CD4-positive, alpha-beta memory T cell (primary cell): ENCODE measurements around the gene KDM1B. TPM values are rescaled to one million over a fixed set of nuclear protein-coding genes. Genes with fewer than 3 reads are reported as not detected.

Experiments used
- CTCF ChIA-PET: fragments of 350-600 bp; sonication (Branson Sonifier 250); formaldehyde crosslinking; loops from one replicate; lab custom pipeline; 2021; ENCODE audit warnings: inconsistent platforms; ENCODE audit not compliant: partially characterized antibody; lab: Charles Lee
- POLR2A ChIA-PET: fragments of 350-600 bp; sonication (Branson Sonifier 250); formaldehyde crosslinking; loops from one replicate; lab custom pipeline; 2021; ENCODE audit not compliant: partially characterized antibody; lab: Charles Lee
- DNase-seq, 5 donors: peaks; one replicate each; pipeline versions ENCODE4 v3.0.0 to v3.0.0-alpha.2; 2020 to 2022; ENCODE audit warnings: mixed read lengths in 1 of 5
- H3K27ac ChIP-seq: one replicate; pipeline ENCODE4 v1.7.0; 2013; ENCODE audit warnings: low read depth, low read length
- H3K27me3 ChIP-seq: 2 replicates; pipeline ENCODE4 v1.7.0; 2013; ENCODE audit warnings: mild to moderate bottlenecking, low read length, moderate library complexity; ENCODE audit not compliant: insufficient read depth
- H3K36me3 ChIP-seq: 2 replicates; pipeline ENCODE4 v1.7.0; 2013; ENCODE audit warnings: mild to moderate bottlenecking, low read length, moderate library complexity; ENCODE audit not compliant: insufficient read depth
- H3K4me1 ChIP-seq: 2 replicates; pipeline ENCODE4 v1.7.0; 2013; ENCODE audit warnings: mild to moderate bottlenecking, low read length, moderate library complexity; ENCODE audit not compliant: insufficient read depth
- H3K4me3 ChIP-seq, 2 donors: one replicate each; pipeline ENCODE4 v1.7.0; 2013; ENCODE audit warnings: low read length in 2 of 2, mild to moderate bottlenecking in 1 of 2
- H3K9me3 ChIP-seq, 2 donors: one replicate each; pipeline ENCODE4 v1.7.0; 2013; ENCODE audit warnings: low read length in 2 of 2, control low read depth in 1 of 2; ENCODE audit not compliant: control insufficient read depth in 1 of 2
- H3K27ac Mint-ChIP-seq, 7 donors: one replicate each; pipeline ENCODE4 v1.8.0; 2020 to 2021; ENCODE audit warnings: mixed read lengths in 7 of 7, mild to moderate bottlenecking in 6 of 7, inconsistent platforms in 3 of 7, moderate library complexity in 3 of 7
- H3K27me3 Mint-ChIP-seq, 2 donors: one replicate each; pipeline ENCODE4 v1.8.0; 2020 to 2021; ENCODE audit warnings: mixed read lengths in 2 of 2
- H3K36me3 Mint-ChIP-seq, 2 donors: one replicate each; pipeline ENCODE4 v1.8.0; 2020 to 2021; ENCODE audit warnings: mixed read lengths in 2 of 2, inconsistent platforms in 1 of 2, mild to moderate bottlenecking in 1 of 2
- H3K4me1 Mint-ChIP-seq, 4 donors: one replicate each; pipeline ENCODE4 v1.8.0; 2020 to 2021; ENCODE audit warnings: mixed read lengths in 4 of 4, mild to moderate bottlenecking in 1 of 4
- H3K4me3 Mint-ChIP-seq, 8 donors: one replicate each; pipeline ENCODE4 v1.8.0; 2020 to 2021; ENCODE audit warnings: mixed read lengths in 8 of 8, mild to moderate bottlenecking in 7 of 8, moderate library complexity in 6 of 8, inconsistent platforms in 3 of 8
- H3K9me3 Mint-ChIP-seq, 8 donors: one replicate each; pipeline ENCODE4 v1.8.0; 2020 to 2021; ENCODE audit warnings: mixed read lengths in 8 of 8, mild to moderate bottlenecking in 5 of 8, inconsistent platforms in 3 of 8, moderate library complexity in 1 of 8
- intact Hi-C: fragments of 100-400 bp; cut with micrococcal nuclease; formaldehyde crosslinking; loops from one replicate; pipeline ENCODE4 v1.15.1; 2023
- polyA plus RNA-seq, 2 donors: library from polyadenylated mRNA; unstranded; fragments of 300-500 nt; fragmentation: Illumina TruSeq; gene quantifications; one replicate each; pipeline ENCODE4 v1.2.3, GENCODE V29; 2021
- total RNA-seq, 2 experiments: library from RNA; stranded (reverse); gene quantifications; one replicate each; pipeline ENCODE4 v1.2.3, GENCODE V29; 2021

KDM1B gene
- total and polyA plus RNA-seq, 4 experiments from 2014 or later: 0.45 to 12.3 (median 6.5) TPM

- H3K4me1 Mint-ChIP-seq: peaks cover 39 to 63% (median 51%) of the 10 kb centered on the region in 4 donors
- H3K27me3 ChIP-seq: no peaks in the 10 kb centered on the region
- peaks cover 28% of the 10 kb centered on the region for H3K4me1 ChIP-seq
- no peak overlapping the region for H3K4me3 Mint-ChIP-seq
- H3K27ac ChIP-seq: no peak overlapping the region
- POLR2A ChIA-PET: no interaction called here
- H3K9me3 ChIP-seq: no peaks in the 10 kb centered on the region
- no peaks in the 10 kb centered on the region for H3K27me3 Mint-ChIP-seq
- H3K36me3 ChIP-seq: peaks cover 24% of the 10 kb centered on the region
- no peak for DNase-seq
- intact Hi-C loops: no loop called here
- peak overlapping the region in 2 of 7 donors; percentile 23 to 77 for H3K27ac Mint-ChIP-seq
- CTCF ChIA-PET: no interaction called here
- H3K36me3 Mint-ChIP-seq: peaks cover 66 to 84% of the 10 kb centered on the region in 2 donors
- H3K4me3 ChIP-seq: no peak overlapping the region
- H3K9me3 Mint-ChIP-seq: peaks cover 0 to 4% (median 0%) of the 10 kb centered on the region in 8 donors
Measured at GRCh38 chr6:18244251-18244650, 89.0 kb downstream of the KDM1B start.

GRCh38 chr6:18245079-18245478 is 89.9 kb downstream of the KDM1B start:
- H3K27ac Mint-ChIP-seq: peak overlapping the region in 5 of 7 donors; percentile 29 to 79 (median 66)
- Histone ChIP-seq H3K36me3 (peaks cover 25% of the 10 kb centered on the region), H3K27ac (no peak overlapping the region), H3K4me1 (peaks cover 28% of the 10 kb centered on the region), H3K9me3 (no peaks in the 10 kb centered on the region), H3K27me3 (no peaks in the 10 kb centered on the region), H3K4me3 (no peak overlapping the region)
- CTCF ChIA-PET: no interaction called here
- no peak overlapping the region for H3K4me3 Mint-ChIP-seq
- no peak for DNase-seq
- peaks cover 40 to 69% (median 54%) of the 10 kb centered on the region in 4 donors for H3K4me1 Mint-ChIP-seq
- peaks cover 0 to 4% (median 0%) of the 10 kb centered on the region in 8 donors for H3K9me3 Mint-ChIP-seq
- intact Hi-C loops: no loop called here
- no peaks in the 10 kb centered on the region for H3K27me3 Mint-ChIP-seq
- POLR2A ChIA-PET: no interaction called here
- peaks cover 68 to 86% of the 10 kb centered on the region in 2 donors for H3K36me3 Mint-ChIP-seq

- ChIA-PET POLR2A (no interaction called here), CTCF (no interaction called here)
- intact Hi-C loops: no loop called here
- Histone ChIP-seq H3K36me3 (peaks cover 25% of the 10 kb centered on the region), H3K27ac (no peak overlapping the region), H3K4me3 (no peak overlapping the region), H3K4me1 (peaks cover 28% of the 10 kb centered on the region), H3K9me3 (no peaks in the 10 kb centered on the region), H3K27me3 (no peaks in the 10 kb centered on the region)
- Mint-ChIP-seq H3K27me3 (no peaks in the 10 kb centered on the region), H3K4me1 (peaks cover 40 to 66% (median 54%) of the 10 kb centered on the region in 4 donors), H3K27ac (peak overlapping the region in 6 of 7 donors; percentile 14 to 83 (median 72)), H3K9me3 (peaks cover 0 to 4% (median 0%) of the 10 kb centered on the region in 8 donors), H3K36me3 (peaks cover 68 to 86% of the 10 kb centered on the region in 2 donors), H3K4me3 (no peak overlapping the region)
- DNase-seq: peak; percentile 14 to 41 (median 18)
Measured at GRCh38 chr6:18245642-18246041, 90.4 kb downstream of the KDM1B start.

GRCh38 chr6:18246205-18246604 is 91.0 kb downstream of the KDM1B start:
- Mint-ChIP-seq H3K27ac (peak overlapping the region in 3 of 7 donors; percentile 26 to 83 (median 66)), H3K4me1 (peaks cover 36 to 63% (median 50%) of the 10 kb centered on the region in 4 donors), H3K9me3 (peaks cover 0 to 4% (median 0%) of the 10 kb centered on the region in 8 donors), H3K4me3 (no peak overlapping the region), H3K27me3 (no peaks in the 10 kb centered on the region), H3K36me3 (peaks cover 68 to 82% of the 10 kb centered on the region in 2 donors)
- CTCF ChIA-PET: no interaction called here
- no peak for DNase-seq
- POLR2A ChIA-PET: no interaction called here
- Histone ChIP-seq H3K9me3 (no peaks in the 10 kb centered on the region), H3K27me3 (no peaks in the 10 kb centered on the region), H3K4me1 (peaks cover 28% of the 10 kb centered on the region), H3K36me3 (peaks cover 25% of the 10 kb centered on the region), H3K27ac (no peak overlapping the region), H3K4me3 (no peak overlapping the region)
- intact Hi-C loops: no loop called here

GRCh38 chr6:18247002-18247401 is 91.8 kb downstream of the KDM1B start:
- intact Hi-C loops: no loop called here
- Mint-ChIP-seq H3K36me3 (peaks cover 75 to 82% of the 10 kb centered on the region in 2 donors), H3K4me3 (no peak overlapping the region), H3K4me1 (peaks cover 31 to 62% (median 49%) of the 10 kb centered on the region in 4 donors), H3K27ac (peak overlapping the region in 4 of 7 donors; percentile 3 to 62 (median 18)), H3K9me3 (peaks cover 0 to 4% (median 0%) of the 10 kb centered on the region in 8 donors), H3K27me3 (no peaks in the 10 kb centered on the region)
- H3K9me3 ChIP-seq: no peaks in the 10 kb centered on the region
- no peaks in the 10 kb centered on the region for H3K27me3 ChIP-seq
- ChIA-PET POLR2A (no interaction called here), CTCF (interaction anchor here (1.2 kb wide), 1 partner anchor 15 kb away, joined by 3 read pairs; no protein-coding TSS in a partner anchor)
- H3K27ac ChIP-seq: no peak overlapping the region
- peaks cover 25% of the 10 kb centered on the region for H3K36me3 ChIP-seq
- H3K4me1 ChIP-seq: peaks cover 23% of the 10 kb centered on the region
- no peak for DNase-seq
- no peak overlapping the region for H3K4me3 ChIP-seq

- peaks cover 19 to 48% (median 39%) of the 10 kb centered on the region in 4 donors for H3K4me1 Mint-ChIP-seq
- H3K36me3 ChIP-seq: peaks cover 19% of the 10 kb centered on the region
- CTCF ChIA-PET: no interaction called here
- intact Hi-C loops: no loop called here
- peak overlapping the region in 1 of 7 donors; percentile 22 for H3K27ac Mint-ChIP-seq
- H3K36me3 Mint-ChIP-seq: peaks cover 68 to 80% of the 10 kb centered on the region in 2 donors
- no peak overlapping the region for H3K4me3 Mint-ChIP-seq
- H3K9me3 ChIP-seq: no peaks in the 10 kb centered on the region
- H3K4me1 ChIP-seq: peaks cover 8% of the 10 kb centered on the region
- no peak overlapping the region for H3K4me3 ChIP-seq
- DNase-seq: no peak
- peaks cover 0 to 4% (median 0%) of the 10 kb centered on the region in 8 donors for H3K9me3 Mint-ChIP-seq
- POLR2A ChIA-PET: no interaction called here
- H3K27ac ChIP-seq: no peak overlapping the region
- H3K27me3 Mint-ChIP-seq: no peaks in the 10 kb centered on the region
- H3K27me3 ChIP-seq: no peaks in the 10 kb centered on the region
Measured at GRCh38 chr6:18248698-18249097, 93.5 kb downstream of the KDM1B start.

GRCh38 chr6:18249271-18249670 is 94.0 kb downstream of the KDM1B start:
- no peak overlapping the region for H3K27ac ChIP-seq
- H3K36me3 ChIP-seq: peaks cover 19% of the 10 kb centered on the region
- intact Hi-C loops: no loop called here
- DNase-seq: no peak
- no peaks in the 10 kb centered on the region for H3K27me3 Mint-ChIP-seq
- H3K4me1 ChIP-seq: peaks cover 8% of the 10 kb centered on the region
- ChIA-PET CTCF (no interaction called here), POLR2A (no interaction called here)
- H3K27me3 ChIP-seq: no peaks in the 10 kb centered on the region
- no peak overlapping the region for H3K4me3 Mint-ChIP-seq
- no peaks in the 10 kb centered on the region for H3K9me3 ChIP-seq
- H3K27ac Mint-ChIP-seq: no peak overlapping the region
- H3K36me3 Mint-ChIP-seq: peaks cover 62 to 78% of the 10 kb centered on the region in 2 donors
- H3K9me3 Mint-ChIP-seq: peaks cover 0 to 4% (median 0%) of the 10 kb centered on the region in 8 donors
- H3K4me3 ChIP-seq: no peak overlapping the region
- peaks cover 19 to 48% (median 35%) of the 10 kb centered on the region in 4 donors for H3K4me1 Mint-ChIP-seq
